Measurements from ENCODE around the gene GREB1L. TPM values are rescaled to one million over a fixed set of nuclear protein-coding genes. Genes with fewer than 3 reads are reported as not detected.

GREB1L gene
- polyA plus RNA-seq, 1 experiment: 0.01 TPM

- POLR2A ChIA-PET: no interaction called here
- Histone ChIP-seq H3K4me3 (ENCODE audit: low read depth, low read length) (no peak overlapping the region), H3K27me3 (ENCODE audit: control insufficient read depth, insufficient read depth, low read length) (peaks cover 3% of the 10 kb centered on the region), H3K9me3 (ENCODE audit: control insufficient read depth, insufficient read depth, low read length) (no peaks in the 10 kb centered on the region), H3K27ac (ENCODE audit: low read depth, low read length) (no peak overlapping the region)
- TF ChIP-seq CTCF (IDR thresholded peaks at IDR 0.05; ENCODE audit: low read depth, low read length): no peak
- no peak for DNase-seq (ENCODE audit: low read depth, low spot score)
- CTCF ChIA-PET: no interaction called here
Measured at GRCh38 chr18:21215490-21215889, 26.5 kb upstream of the GREB1L start.

GRCh38 chr18:21218862-21219261, 23.2 kb upstream of the GREB1L start:
- CTCF ChIA-PET: no interaction called here
- POLR2A ChIA-PET: no interaction called here
- TF ChIP-seq CTCF (IDR thresholded peaks at IDR 0.05; ENCODE audit: low read depth, low read length): no peak
- DNase-seq (ENCODE audit: low read depth, low spot score): no peak
- H3K27ac ChIP-seq (ENCODE audit: low read depth, low read length): no peak overlapping the region
- H3K9me3 ChIP-seq (ENCODE audit: control insufficient read depth, insufficient read depth, low read length): no peaks in the 10 kb centered on the region
- H3K27me3 ChIP-seq (ENCODE audit: control insufficient read depth, insufficient read depth, low read length): peaks cover 3% of the 10 kb centered on the region
- H3K4me3 ChIP-seq (ENCODE audit: low read depth, low read length): no peak overlapping the region

GRCh38 chr18:21230436-21230835, 11.6 kb upstream of the GREB1L start:
- no peak overlapping the region for H3K27ac ChIP-seq (ENCODE audit: low read depth, low read length)
- ChIA-PET POLR2A (no interaction called here), CTCF (no interaction called here)
- no peak for DNase-seq (ENCODE audit: low read depth, low spot score)
- no peak for TF ChIP-seq CTCF (IDR thresholded peaks at IDR 0.05; ENCODE audit: low read depth, low read length)
- no peaks in the 10 kb centered on the region for H3K27me3 ChIP-seq (ENCODE audit: control insufficient read depth, insufficient read depth, low read length)
- no peaks in the 10 kb centered on the region for H3K9me3 ChIP-seq (ENCODE audit: control insufficient read depth, insufficient read depth, low read length)
- no peak overlapping the region for H3K4me3 ChIP-seq (ENCODE audit: low read depth, low read length)

GRCh38 chr18:21241301-21242048, 557 bp upstream of the GREB1L start:
- TF ChIP-seq CTCF (IDR thresholded peaks at IDR 0.05; ENCODE audit: low read depth, low read length): no peak
- Histone ChIP-seq H3K4me3 (ENCODE audit: low read depth, low read length) (no peak overlapping the region), H3K27me3 (ENCODE audit: control insufficient read depth, insufficient read depth, low read length) (peaks cover 42% of the 10 kb centered on the region), H3K27ac (ENCODE audit: low read depth, low read length) (no peak overlapping the region), H3K9me3 (ENCODE audit: control insufficient read depth, insufficient read depth, low read length) (no peaks in the 10 kb centered on the region; the same call in 1 of the 2 replicates)
- ChIA-PET POLR2A (no interaction called here), CTCF (no interaction called here)
- no peak for DNase-seq (ENCODE audit: low read depth, low spot score)

GRCh38 chr18:21242780-21243401, 859 bp downstream of the GREB1L start:
- ChIA-PET CTCF (interaction anchor here (0.6 kb wide), 1 partner anchor 152 kb away, joined by 6 read pairs; no protein-coding TSS in a partner anchor), POLR2A (no interaction called here)
- DNase-seq (ENCODE audit: low read depth, low spot score): no peak
- Histone ChIP-seq H3K4me3 (ENCODE audit: low read depth, low read length) (no peak overlapping the region), H3K9me3 (ENCODE audit: control insufficient read depth, insufficient read depth, low read length) (no peaks in the 10 kb centered on the region; the same call in 1 of the 2 replicates), H3K27me3 (ENCODE audit: control insufficient read depth, insufficient read depth, low read length) (peaks cover 42% of the 10 kb centered on the region), H3K27ac (ENCODE audit: low read depth, low read length) (no peak overlapping the region)
- TF ChIP-seq CTCF (IDR thresholded peaks at IDR 0.05; ENCODE audit: low read depth, low read length): no peak

Data from AG04450 (cell line).